ENCODE data around the gene AADACL2.

DNA sequence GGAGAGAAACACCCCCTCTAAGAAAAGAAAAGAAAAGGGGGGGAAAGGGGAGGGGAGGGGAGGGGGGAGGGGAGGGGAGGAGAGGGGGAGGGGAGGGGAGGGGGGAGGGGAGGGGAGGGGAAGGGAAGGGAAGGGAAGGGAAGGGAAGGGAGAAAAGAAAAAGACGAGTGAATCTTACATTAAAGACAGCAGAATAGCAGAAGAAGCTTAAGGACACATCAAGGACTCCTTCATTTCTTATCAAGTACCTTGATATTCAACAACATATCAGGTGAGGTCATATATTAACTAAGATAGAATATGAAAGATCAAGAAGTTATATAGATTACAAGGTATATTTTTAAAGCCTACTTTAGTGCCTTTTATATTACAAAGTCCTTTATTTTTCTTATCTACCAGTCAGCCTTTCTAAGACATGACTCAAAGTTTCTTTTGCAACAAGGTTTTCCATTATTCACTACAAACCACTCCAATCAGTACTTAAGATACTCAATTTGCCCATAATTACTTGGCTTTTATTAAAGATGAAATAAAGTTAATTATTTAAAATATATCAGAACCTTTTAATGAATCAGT, 62.5 kb downstream of the AADACL2 start:
- TF ChIP-seq, protein P1, sequence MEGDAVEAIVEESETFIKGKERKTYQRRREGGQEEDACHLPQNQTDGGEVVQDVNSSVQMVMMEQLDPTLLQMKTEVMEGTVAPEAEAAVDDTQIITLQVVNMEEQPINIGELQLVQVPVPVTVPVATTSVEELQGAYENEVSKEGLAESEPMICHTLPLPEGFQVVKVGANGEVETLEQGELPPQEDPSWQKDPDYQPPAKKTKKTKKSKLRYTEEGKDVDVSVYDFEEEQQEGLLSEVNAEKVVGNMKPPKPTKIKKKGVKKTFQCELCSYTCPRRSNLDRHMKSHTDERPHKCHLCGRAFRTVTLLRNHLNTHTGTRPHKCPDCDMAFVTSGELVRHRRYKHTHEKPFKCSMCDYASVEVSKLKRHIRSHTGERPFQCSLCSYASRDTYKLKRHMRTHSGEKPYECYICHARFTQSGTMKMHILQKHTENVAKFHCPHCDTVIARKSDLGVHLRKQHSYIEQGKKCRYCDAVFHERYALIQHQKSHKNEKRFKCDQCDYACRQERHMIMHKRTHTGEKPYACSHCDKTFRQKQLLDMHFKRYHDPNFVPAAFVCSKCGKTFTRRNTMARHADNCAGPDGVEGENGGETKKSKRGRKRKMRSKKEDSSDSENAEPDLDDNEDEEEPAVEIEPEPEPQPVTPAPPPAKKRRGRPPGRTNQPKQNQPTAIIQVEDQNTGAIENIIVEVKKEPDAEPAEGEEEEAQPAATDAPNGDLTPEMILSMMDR (conservative IDR thresholded peaks at IDR 0.05), result no peak
- no peak for TF ChIP-seq ZFX (IDR thresholded peaks at IDR 0.05)

All from C4-2B (cell line).